Thyroid gland (tissue), 4 donors: ENCODE results near the gene RNF213.

Source experiments
- POLR2A ChIP-seq, 2 donors: fragments of 450-650 bp; IDR thresholded peaks; one replicate each; pipeline ENCODE4 v1.6.1; 2017; ENCODE audit warnings: antibody characterized with exemption in 2 of 2, mild to moderate bottlenecking in 2 of 2, moderate library complexity in 1 of 2
- TF ChIP-seq, protein P1 (sequence below), 6 experiments: fragments of 200-600 bp in 3 of 6; fragments of 450-650 bp in 3 of 6; sonication (generic) in 3 of 6; IDR thresholded peaks; one replicate each; pipeline ENCODE4 v1.5.1; 2016 to 2019; ENCODE audit warnings: antibody characterized with exemption in 6 of 6, mild to moderate bottlenecking in 2 of 6, inconsistent platforms in 1 of 6, moderate library complexity in 1 of 6

GRCh38 chr17:80393241-80393890 is 132.7 kb downstream of the RNF213 start:
- no peak for TF ChIP-seq POLR2A (IDR thresholded peaks at IDR 0.05)
- TF ChIP-seq, protein P1, sequence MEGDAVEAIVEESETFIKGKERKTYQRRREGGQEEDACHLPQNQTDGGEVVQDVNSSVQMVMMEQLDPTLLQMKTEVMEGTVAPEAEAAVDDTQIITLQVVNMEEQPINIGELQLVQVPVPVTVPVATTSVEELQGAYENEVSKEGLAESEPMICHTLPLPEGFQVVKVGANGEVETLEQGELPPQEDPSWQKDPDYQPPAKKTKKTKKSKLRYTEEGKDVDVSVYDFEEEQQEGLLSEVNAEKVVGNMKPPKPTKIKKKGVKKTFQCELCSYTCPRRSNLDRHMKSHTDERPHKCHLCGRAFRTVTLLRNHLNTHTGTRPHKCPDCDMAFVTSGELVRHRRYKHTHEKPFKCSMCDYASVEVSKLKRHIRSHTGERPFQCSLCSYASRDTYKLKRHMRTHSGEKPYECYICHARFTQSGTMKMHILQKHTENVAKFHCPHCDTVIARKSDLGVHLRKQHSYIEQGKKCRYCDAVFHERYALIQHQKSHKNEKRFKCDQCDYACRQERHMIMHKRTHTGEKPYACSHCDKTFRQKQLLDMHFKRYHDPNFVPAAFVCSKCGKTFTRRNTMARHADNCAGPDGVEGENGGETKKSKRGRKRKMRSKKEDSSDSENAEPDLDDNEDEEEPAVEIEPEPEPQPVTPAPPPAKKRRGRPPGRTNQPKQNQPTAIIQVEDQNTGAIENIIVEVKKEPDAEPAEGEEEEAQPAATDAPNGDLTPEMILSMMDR (IDR thresholded peaks at IDR 0.05), result no peak
